ENCODE measurements around the gene HS3ST2.
"Not testable (repeated sequence)": the region's sequence is repeated elsewhere in the genome, so short reads cannot be mapped to it uniquely, and the experiment has no call there.

Gene HS3ST2

DNA sequence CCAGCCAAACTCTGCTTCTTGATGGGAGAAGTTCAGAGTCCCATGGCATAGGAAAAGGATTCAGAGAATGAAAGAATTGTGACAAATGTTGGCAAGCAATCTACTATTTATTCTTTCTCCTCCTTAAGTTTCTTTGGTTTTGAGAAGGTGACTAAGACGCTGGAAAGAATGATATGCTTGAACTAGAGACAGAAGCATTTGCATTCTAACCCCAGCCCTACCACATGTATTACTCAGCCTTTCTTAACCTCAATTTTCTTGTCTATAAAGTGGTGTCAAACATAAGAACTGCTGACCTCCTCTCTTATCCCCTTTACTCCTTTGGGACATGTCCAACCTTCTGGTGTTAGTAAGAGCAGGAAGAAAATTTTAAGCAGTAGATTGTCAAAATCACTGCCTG is 124.7 kb downstream of the HS3ST2 start:
- DNase-seq, result no peak

- DNase-seq, result not testable (repeated sequence)
These were observed 125.9 kb downstream of the HS3ST2 start for GRCh38 chr16:22939744-22940363.

- no peak for DNase-seq
These were observed 128.1 kb downstream of the HS3ST2 start for GRCh38 chr16:22941970-22942501.

- no peak for DNase-seq
These were observed 128.8 kb downstream of the HS3ST2 start for GRCh38 chr16:22942811-22943210.

GRCh38 chr16:22945361-22945760 is 131.4 kb downstream of the HS3ST2 start:
- DNase-seq, result no peak

DNA sequence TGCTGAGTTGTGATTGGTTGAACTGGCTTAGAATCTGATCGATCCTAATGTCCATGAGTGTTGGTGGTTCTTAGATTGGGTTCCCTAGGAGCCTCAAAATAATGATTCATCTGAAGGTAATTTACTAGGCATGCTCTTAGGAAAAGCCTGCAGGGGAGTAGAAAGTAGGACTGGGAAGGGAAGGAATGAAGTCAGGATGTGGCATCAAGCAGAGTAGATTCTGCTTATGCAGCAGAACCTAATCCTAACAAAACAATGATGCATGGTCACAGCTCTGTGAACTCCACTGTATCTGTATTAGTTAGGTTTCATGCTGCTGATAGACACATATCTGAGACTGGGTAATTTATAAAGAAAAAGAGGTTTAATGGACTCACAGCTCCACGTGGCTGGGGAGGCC is 132.5 kb downstream of the HS3ST2 start:
- DNase-seq, result no peak

DNA sequence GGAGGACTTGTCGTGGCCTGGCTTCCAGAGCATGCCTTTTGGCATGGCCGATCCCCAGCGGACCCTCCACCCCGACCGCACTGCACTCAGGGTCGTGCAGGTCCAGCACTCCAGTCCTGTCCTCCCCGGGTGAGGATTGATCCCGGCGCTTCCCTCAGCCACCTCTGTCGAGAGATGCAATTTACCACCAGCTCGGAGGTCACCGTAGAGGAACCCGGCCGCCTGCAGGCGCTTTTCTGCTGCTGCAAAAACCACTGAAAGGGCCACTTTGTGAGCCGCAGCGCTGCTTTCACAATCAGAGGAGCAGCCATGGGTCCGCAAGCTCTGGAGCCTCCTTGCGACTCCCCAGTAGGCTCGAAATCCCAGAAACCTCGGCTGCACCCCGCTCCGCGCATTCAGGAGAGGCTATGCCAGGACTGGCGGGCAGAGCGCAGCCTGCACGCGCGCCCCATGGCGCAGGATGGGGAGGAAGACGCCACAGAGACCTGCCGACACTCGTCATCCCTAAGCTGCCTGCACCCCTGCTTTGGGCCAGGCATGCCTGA is 134.2 kb downstream of the HS3ST2 start:
- DNase-seq, result no peak

GRCh38 chr16:22948603-22949368 is 134.8 kb downstream of the HS3ST2 start:
- DNase-seq, result peak; percentile 53

- no peak for DNase-seq
These were observed 141.6 kb downstream of the HS3ST2 start for GRCh38 chr16:22955461-22956070.

DNA sequence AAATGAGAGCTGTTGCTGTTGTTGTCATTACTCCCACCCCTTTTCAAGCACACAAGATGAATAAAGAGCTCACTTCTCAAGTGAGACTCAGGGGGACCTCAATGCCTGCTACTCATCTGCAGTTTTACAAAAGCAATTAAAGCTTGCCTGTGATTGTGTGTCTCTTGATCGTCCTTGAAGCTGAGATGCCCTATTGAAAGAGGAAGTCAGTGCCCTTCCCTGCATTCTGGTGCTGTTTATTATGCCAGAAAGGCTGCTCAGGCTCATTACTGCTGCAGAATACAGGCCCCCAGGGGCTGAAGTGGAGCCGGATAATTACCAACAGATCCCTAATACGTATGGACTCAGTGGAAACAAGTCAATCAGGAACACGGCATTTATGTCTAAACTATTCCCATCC is 147.2 kb downstream of the HS3ST2 start:
- no peak for DNase-seq

GRCh38 chr16:22962905-22963304 is 148.9 kb downstream of the HS3ST2 start:
- no peak for DNase-seq
